ENCODE results near the gene COG8.
A peak's percentile ranks its signal among the peaks of the same experiment; 100 is the strongest.

Gene COG8

DNA sequence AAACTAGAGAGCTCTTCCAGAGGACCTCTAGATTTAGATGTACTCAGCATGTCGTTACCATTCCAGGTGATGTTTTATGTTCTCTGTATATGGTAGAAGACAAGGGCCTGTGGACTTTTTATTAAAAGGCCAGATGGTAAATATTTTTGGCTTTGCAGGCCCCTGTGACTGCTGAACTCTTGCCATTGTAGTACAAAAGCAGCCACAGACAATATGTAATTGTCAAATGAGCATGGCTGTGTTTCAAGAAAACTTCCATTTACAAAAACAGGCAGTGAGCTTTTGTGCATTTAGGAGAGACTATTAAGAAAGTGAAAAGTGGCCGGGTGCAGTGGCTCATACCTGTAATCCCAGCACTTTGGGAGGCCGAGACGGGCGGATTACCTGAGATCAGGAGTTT is 4.8 kb upstream of the COG8 start:
- DNase-seq: no peak

- DNase-seq: no peak
These were observed 806 bp upstream of the COG8 start for GRCh38 chr16:69340095-69340644.

DNA sequence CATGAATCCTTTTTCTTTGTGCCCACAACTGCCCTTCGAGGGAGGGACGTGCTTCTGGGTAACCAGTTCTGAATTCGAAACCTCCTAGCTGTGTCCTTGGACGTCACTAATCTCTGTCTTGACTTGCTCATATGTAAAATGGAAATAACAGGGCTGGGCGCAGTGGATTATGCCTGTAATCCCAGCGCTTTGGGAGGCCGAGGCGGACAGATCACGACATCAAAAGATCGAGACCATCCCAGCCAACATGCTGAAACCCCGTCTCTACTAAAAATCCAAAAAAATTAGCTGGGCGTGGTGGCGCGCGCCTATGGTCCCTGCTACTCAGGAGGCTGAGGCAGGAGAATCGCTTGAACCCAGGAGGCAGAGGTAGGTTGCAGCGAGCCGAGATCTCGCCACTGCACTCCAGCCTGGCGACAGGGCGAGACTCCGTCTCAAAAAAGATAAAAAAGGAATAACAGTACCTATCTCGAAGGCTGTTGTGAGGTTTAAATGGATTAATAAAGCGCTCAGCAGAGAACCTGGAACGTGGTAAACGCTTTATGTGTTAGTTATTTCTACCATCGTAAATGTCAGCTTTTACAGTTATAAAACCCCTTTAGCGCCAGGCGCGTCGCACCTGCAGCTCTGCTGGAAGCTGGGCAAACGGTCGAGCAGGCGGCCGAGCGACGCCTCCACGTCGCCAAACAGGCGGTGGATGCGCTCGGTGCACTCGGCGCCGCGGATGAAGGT is 641 bp downstream of the COG8 start:
- no peak for DNase-seq

DNA sequence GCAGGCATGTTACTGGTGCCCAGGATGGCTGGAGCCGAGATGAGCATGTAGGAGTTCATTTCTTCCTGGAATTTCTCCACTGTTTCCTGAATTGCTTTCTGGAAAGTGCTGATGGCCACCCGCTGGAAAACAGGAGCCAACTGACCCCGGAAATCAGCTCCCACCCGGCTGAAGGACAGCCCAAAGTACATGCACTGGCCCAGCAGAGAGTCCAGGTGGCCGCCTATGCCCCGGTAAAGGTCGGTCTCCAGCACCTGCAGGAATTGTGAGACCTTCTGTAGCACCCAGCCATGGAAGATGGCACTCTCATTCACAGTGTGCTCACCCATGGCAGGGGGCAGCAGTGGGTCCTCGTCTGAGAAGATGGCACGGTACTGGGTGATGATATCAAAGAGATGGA is 4.7 kb downstream of the COG8 start:
- DNase-seq: no peak

DNA sequence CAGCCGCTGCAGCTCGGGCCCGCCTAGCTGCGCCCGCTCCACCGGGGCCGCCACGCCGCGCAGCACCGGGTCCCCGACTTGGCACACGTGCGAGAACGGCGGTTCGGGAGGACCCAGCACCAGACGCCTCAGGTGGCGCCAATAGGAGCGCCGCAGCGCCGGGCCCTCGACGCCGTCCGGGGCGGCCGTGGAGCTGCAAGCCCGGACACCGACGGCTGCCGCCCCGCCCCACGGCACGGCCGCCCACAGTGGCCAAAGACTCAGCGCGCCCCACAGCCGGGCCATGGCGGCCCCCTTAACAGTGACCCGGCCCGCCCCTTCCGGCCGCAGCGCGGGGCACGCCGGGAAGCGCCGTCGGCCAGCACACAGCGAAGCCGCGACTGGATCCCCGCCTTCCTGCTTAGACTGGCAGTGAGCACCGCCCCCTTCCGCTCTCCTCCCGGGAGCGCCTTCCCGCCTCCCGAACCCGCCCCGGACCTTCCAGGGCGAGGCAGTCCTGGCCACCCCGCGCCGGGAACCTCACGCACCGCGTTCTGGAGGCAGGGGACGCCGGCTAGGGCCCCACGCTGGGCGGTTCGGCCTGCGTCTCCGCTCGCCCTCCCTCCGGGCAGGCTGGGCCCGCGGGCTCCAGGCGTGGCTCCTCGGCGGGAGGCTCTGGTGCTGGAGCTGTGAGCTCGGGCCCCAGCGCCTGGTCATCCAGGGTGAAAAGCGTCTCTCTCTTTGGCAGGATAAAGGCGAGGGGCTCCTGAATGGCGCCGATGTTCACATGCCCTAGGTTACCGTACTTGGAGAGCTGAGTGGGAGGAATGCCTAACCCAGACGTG is 8.9 kb downstream of the COG8 start, which contains the start of gene PDF:
Gene PDF (minus strand): TSS at position 303 of the 824 bp plus-strand sequence. CDS start 18 bp downstream, at position 285.
- DNase-seq: peak; percentile 26

DNA sequence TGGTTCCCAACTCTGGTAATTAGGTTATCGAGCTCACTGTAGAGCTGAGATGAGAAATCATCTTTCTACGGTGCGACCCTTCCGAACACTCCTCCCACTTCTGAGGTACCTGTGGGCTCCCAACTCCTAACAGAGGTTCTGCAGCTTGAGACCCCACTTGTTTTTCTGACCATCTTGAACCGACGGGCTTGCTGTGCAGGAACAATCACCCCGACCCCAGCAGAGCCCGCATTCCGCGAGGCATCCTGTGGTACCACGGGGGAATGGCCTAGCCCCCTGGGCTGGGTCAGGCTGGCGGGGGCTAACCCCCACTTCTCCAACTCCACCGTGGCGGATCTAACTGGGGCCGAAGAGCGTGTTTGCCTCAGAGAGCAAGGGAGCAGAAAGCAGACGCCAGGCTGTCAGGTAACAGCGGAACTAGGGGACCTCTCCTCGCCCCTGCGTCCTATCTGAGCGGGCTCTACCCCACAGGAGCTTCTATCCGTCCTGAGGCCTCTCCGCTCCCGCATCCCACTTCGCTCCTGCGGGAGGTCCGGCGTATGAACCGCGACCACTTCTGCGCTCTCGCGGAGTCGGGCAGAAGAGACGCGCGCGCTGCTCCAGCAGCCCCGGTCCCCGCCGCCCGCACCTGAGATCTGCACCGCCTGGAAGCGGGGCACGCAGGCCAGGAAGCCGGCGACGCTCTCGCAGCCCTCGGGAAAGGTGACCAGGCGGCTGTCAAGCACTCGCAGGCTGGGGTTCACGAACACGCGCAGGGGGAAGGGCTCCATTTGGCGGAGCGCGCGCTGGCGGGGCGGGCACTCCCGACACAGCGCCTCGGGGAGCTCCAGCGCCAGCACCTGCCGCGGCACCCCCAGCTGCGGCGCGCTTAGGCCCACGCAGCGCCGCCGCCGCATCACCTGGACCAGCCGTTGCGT is 9.7 kb downstream of the COG8 start:
- DNase-seq: no peak

GRCh38 chr16:69328854-69329316 is 10.5 kb downstream of the COG8 start:
- no peak for DNase-seq

DNA sequence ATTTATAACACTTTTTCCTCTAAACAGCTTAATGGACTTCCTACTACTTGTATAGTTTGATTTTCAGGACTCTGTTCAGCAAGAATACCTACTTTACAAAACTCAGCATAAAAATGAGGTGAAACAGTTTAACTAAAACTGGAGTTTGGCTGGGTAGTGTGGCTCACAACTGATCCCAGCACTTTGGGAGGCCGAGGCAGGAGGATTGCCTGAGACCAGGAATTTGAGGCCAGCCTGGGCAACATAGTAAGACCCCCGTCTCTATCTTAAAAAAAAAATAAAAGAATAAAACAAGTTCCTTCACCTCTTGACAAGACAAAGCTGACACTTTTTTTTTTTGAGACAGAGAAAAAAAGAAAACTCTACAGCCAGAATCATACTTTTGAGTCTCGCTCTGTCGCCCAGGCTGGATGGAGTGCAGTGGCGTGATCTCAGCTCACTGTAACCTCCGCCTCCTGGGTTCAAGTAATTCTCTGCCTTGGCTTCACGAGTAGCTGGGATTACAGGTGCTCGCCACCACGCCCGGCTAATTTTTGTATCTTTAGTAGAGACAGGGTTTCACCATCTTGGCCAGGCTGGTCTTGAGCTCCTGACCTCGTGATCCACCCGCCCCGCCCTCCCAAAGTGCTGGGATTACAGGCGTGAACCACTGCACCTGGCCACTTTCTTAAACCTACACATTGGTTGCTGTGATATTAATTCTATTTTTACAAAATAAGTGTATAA is 11.6 kb downstream of the COG8 start:
- no peak for DNase-seq

- DNase-seq: no peak
These were observed 13.0 kb downstream of the COG8 start for GRCh38 chr16:69326172-69326873.

DNA sequence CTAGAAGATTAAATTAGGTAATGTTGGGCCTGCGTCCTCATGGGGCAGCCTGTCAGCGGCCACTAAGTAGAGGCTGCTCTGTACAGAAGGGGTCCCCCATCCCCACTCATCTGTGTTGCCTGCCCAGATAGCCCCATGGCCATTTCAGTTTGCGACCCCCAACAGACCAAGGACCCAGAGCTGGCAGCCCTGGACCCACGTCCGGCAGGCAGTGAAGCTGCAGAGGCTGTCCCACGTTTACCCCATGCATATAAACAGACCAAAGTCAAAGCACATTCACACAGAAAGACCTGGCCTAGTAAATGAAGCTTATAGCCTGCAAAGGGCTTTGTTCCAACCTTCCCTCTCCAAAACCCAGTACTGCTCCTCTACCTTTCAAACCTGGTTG is 13.6 kb downstream of the COG8 start:
- no peak for DNase-seq

GRCh38 chr16:69324585-69325253 is 14.6 kb downstream of the COG8 start:
- no peak for DNase-seq

- no peak for DNase-seq
These were observed 15.3 kb downstream of the COG8 start for GRCh38 chr16:69324013-69324531.

- DNase-seq: no peak
These were observed 15.9 kb downstream of the COG8 start for GRCh38 chr16:69323415-69323814.

DNA sequence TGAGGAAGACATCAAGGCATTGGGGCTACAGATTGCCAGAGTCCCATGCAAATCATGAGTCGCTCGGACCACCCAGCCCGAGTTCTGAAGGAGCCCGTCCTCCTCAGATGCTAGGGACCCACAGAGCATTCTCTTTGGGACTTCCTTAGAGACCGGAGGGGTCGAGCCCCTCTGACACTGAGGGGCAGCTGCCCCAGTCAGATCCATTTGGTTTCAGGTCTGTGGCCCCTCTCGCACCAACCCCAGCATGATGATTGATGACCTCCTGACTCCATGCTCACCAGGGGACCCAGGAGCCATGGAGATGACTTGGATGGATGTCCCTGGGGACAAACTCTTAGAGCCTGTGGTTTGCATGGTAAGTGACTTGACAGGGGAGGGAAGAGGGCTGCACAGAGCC is 17.0 kb downstream of the COG8 start:
- no peak for DNase-seq

DNA sequence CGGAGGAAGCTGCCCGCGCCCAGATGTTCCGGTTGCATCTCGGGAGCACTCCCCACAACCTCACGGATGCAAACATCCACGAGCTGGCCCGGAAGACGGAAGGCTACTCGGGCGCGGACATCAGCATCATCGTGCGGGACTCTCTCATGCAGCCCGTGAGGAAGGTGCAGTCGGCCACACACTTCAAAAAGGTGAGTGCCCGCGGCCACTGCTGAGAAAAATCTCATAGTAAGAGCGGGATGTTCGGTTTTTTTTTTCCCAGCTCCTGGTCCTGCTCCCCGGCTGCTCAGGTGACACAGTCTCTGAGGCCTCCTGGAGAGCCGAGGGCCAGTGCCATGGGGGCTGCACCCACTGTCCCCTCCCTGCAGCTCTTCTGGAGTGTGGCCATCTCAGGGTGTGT is 18.3 kb downstream of the COG8 start:
- DNase-seq: no peak

- DNase-seq: no peak
These were observed 18.7 kb downstream of the COG8 start for GRCh38 chr16:69320740-69321073.

DNA sequence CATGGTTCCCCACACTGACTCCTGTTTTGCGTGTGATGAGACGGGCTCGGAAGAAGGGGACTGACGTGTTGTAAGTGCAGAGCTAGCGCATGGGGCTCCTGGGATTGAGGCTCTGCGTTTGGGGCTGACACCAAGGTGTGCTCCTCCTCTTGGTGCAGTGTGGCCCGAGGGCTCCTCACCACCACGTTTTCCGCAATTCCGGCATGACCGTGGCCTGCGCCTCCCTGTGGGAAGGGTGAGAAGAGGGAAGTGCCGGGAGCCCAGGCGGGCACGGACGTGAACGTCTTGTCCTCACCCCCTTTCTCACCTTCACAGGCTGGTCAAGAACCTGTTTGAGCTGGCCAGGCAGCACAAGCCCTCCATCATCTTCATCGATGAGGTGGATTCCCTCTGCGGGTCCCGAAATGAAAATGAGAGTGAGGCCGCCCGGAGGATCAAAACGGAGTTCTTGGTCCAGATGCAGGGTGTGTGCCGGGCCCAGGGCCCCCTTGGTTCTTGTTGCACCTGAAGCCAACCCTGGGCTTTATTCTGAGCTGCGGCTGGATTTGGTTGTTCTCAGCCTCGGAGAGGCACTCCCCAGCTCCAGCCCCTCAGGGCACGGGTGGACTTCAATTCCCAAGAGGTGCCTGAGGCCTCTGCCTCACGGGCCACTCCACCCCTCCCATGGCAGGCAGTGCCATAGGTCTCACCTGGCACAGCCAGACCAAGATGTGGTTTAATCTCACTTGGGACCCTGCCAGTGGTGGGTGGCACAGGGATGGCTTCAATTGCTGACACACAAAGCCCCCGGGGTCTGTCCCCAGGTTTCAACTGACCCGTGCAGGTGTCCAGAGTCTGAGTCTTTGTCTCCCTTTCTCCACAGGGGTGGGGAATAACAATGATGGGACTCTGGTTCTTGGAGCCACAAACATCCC is 19.3 kb downstream of the COG8 start:
- no peak for DNase-seq

GRCh38 chr16:69319381-69319780 is 20.0 kb downstream of the COG8 start:
- no peak for DNase-seq

DNA sequence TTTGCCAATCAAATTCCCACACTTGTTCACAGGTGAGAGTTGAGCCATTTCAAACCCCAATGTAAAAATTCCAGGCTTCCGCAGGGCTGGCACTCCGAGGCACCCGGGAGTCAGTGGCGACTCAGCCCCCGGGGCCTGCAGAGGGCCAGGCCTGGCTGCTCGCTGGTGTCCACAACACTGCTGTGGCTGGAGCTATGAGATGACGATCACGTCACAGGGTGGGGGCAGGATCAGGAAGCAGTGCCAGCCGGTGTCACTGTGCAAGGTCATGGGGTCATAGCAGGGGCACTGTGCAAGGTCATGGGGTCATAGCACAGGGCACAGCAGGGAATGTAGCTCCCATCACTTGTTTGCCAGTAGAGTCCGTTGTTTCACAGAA is 20.5 kb downstream of the COG8 start:
- no peak for DNase-seq

Measured in NCI-H2081 treated with DMSO at 0.1 percent for 48 hours (cell line).